ENCODE data around the gene PIK3R1. TPM values are rescaled to one million over a fixed set of nuclear protein-coding genes. Genes with fewer than 3 reads are reported as not detected.
"Not testable (repeated sequence)": the region's sequence is repeated elsewhere in the genome, so short reads cannot be mapped to it uniquely, and the experiment has no call there.

PIK3R1 gene
- total RNA-seq, 1 donor from 2014 or later = 43.3 TPM

GRCh38 chr5:68210654-68211053 is 4.9 kb upstream of the PIK3R1 start:
- H3K4me3 Mint-ChIP-seq; DNase-seq (ENCODE audit: low spot score); intact Hi-C loops (cut with micrococcal nuclease); H3K36me3 Mint-ChIP-seq (ENCODE audit: low read depth); H3K27ac Mint-ChIP-seq: not testable (repeated sequence)
- Mint-ChIP-seq H3K4me1 (ENCODE audit: low read depth) (peaks cover 10% of the 10 kb centered on the region), H3K27me3 (ENCODE audit: insufficient read depth) (peaks cover 10% of the 10 kb centered on the region), H3K9me3 (peaks cover 36% of the 10 kb centered on the region)

GRCh38 chr5:68214482-68215207 is 911 bp upstream of the PIK3R1 start:
- intact Hi-C loops (cut with micrococcal nuclease) = loop anchor here (1.0 to 5.0 kb wide), 8 partner anchors 25 to 1047 kb away; a partner anchor contains a TSS
- DNase-seq (ENCODE audit: low spot score) = no peak
- H3K9me3 Mint-ChIP-seq = peaks cover 27% of the 10 kb centered on the region
- peaks cover 15% of the 10 kb centered on the region for H3K36me3 Mint-ChIP-seq (ENCODE audit: low read depth)
- peak overlapping the region; percentile 91 for H3K4me3 Mint-ChIP-seq
- peak overlapping the region; percentile 93 for H3K27ac Mint-ChIP-seq
- peaks cover 37% of the 10 kb centered on the region for H3K4me1 Mint-ChIP-seq (ENCODE audit: low read depth)
- no peaks in the 10 kb centered on the region for H3K27me3 Mint-ChIP-seq (ENCODE audit: insufficient read depth)

- Mint-ChIP-seq H3K4me1 (ENCODE audit: low read depth) (peaks cover 37% of the 10 kb centered on the region), H3K9me3 (peaks cover 14% of the 10 kb centered on the region), H3K27me3 (ENCODE audit: insufficient read depth) (no peaks in the 10 kb centered on the region), H3K4me3 (peak overlapping the region; percentile 84), H3K36me3 (ENCODE audit: low read depth) (peaks cover 23% of the 10 kb centered on the region), H3K27ac (peak overlapping the region; percentile 76)
- DNase-seq (ENCODE audit: low spot score) = no peak
- intact Hi-C loops (cut with micrococcal nuclease) = loop anchor here (1.0 to 5.0 kb wide), 9 partner anchors 23 to 1212 kb away; a partner anchor contains a TSS
Measured at GRCh38 chr5:68215898-68216244, 315 bp downstream of the PIK3R1 start.

GRCh38 chr5:68216245-68217046 is 890 bp downstream of the PIK3R1 start:
- peaks cover 9% of the 10 kb centered on the region for H3K9me3 Mint-ChIP-seq
- H3K27ac Mint-ChIP-seq = peak overlapping the region; percentile 76
- no peaks in the 10 kb centered on the region for H3K27me3 Mint-ChIP-seq (ENCODE audit: insufficient read depth)
- peaks cover 37% of the 10 kb centered on the region for H3K4me1 Mint-ChIP-seq (ENCODE audit: low read depth)
- H3K36me3 Mint-ChIP-seq (ENCODE audit: low read depth) = peaks cover 23% of the 10 kb centered on the region
- intact Hi-C loops (cut with micrococcal nuclease) = loop anchor here (1.0 to 5.0 kb wide), 3 partner anchors 1001 to 1212 kb away; a partner anchor contains a TSS
- H3K4me3 Mint-ChIP-seq = peak overlapping the region; percentile 84
- peak; percentile 52 for DNase-seq (ENCODE audit: low spot score)

- H3K36me3 Mint-ChIP-seq (ENCODE audit: low read depth) = peaks cover 20% of the 10 kb centered on the region
- H3K27ac Mint-ChIP-seq = peak overlapping the region; percentile 76
- DNase-seq (ENCODE audit: low spot score) = no peak
- H3K4me3 Mint-ChIP-seq = peak overlapping the region; percentile 84
- intact Hi-C loops (cut with micrococcal nuclease) = loop anchor here (5.0 kb wide), 2 partner anchors 1000 to 1050 kb away; a partner anchor contains a TSS
- peaks cover 3% of the 10 kb centered on the region for H3K9me3 Mint-ChIP-seq
- peaks cover 39% of the 10 kb centered on the region for H3K4me1 Mint-ChIP-seq (ENCODE audit: low read depth)
- no peaks in the 10 kb centered on the region for H3K27me3 Mint-ChIP-seq (ENCODE audit: insufficient read depth)
Measured at GRCh38 chr5:68217047-68217355, 1.4 kb downstream of the PIK3R1 start.

- Mint-ChIP-seq H3K36me3 (ENCODE audit: low read depth) (peaks cover 19% of the 10 kb centered on the region), H3K4me3 (peak overlapping the region; percentile 84), H3K9me3 (no peaks in the 10 kb centered on the region), H3K4me1 (ENCODE audit: low read depth) (peaks cover 44% of the 10 kb centered on the region), H3K27ac (peak overlapping the region; percentile 15), H3K27me3 (ENCODE audit: insufficient read depth) (no peaks in the 10 kb centered on the region)
- DNase-seq (ENCODE audit: low spot score) = no peak
- intact Hi-C loops (cut with micrococcal nuclease) = loop anchor here (5.0 kb wide), 2 partner anchors 1000 to 1050 kb away; a partner anchor contains a TSS
Measured at GRCh38 chr5:68217528-68217927, 2.0 kb downstream of the PIK3R1 start.

- H3K4me1 Mint-ChIP-seq (ENCODE audit: low read depth) = peaks cover 50% of the 10 kb centered on the region
- no peaks in the 10 kb centered on the region for H3K9me3 Mint-ChIP-seq
- no peak for DNase-seq (ENCODE audit: low spot score)
- H3K4me3 Mint-ChIP-seq = no peak overlapping the region
- H3K27ac Mint-ChIP-seq = no peak overlapping the region
- peaks cover 23% of the 10 kb centered on the region for H3K36me3 Mint-ChIP-seq (ENCODE audit: low read depth)
- intact Hi-C loops (cut with micrococcal nuclease) = loop anchor here (5.0 kb wide), 2 partner anchors 998 to 1052 kb away; a partner anchor contains a TSS
- H3K27me3 Mint-ChIP-seq (ENCODE audit: insufficient read depth) = no peaks in the 10 kb centered on the region
Measured at GRCh38 chr5:68219161-68219816, 3.7 kb downstream of the PIK3R1 start.

GRCh38 chr5:68220260-68220659 is 4.7 kb downstream of the PIK3R1 start:
- DNase-seq (ENCODE audit: low spot score) = no peak
- Mint-ChIP-seq H3K27me3 (ENCODE audit: insufficient read depth) (no peaks in the 10 kb centered on the region), H3K27ac (no peak overlapping the region), H3K36me3 (ENCODE audit: low read depth) (peaks cover 23% of the 10 kb centered on the region), H3K4me3 (no peak overlapping the region), H3K4me1 (ENCODE audit: low read depth) (peaks cover 55% of the 10 kb centered on the region), H3K9me3 (no peaks in the 10 kb centered on the region)
- intact Hi-C loops (cut with micrococcal nuclease) = no loop called here

GRCh38 chr5:68220914-68221313 is 5.4 kb downstream of the PIK3R1 start:
- Mint-ChIP-seq H3K4me1 (ENCODE audit: low read depth) (peaks cover 62% of the 10 kb centered on the region), H3K27ac (no peak overlapping the region), H3K4me3 (no peak overlapping the region), H3K27me3 (ENCODE audit: insufficient read depth) (no peaks in the 10 kb centered on the region), H3K36me3 (ENCODE audit: low read depth) (peaks cover 23% of the 10 kb centered on the region), H3K9me3 (no peaks in the 10 kb centered on the region)
- DNase-seq (ENCODE audit: low spot score) = no peak
- intact Hi-C loops (cut with micrococcal nuclease) = no loop called here

GRCh38 chr5:68221488-68221887 is 5.9 kb downstream of the PIK3R1 start:
- H3K9me3 Mint-ChIP-seq = no peaks in the 10 kb centered on the region
- no peaks in the 10 kb centered on the region for H3K27me3 Mint-ChIP-seq (ENCODE audit: insufficient read depth)
- no peak for DNase-seq (ENCODE audit: low spot score)
- H3K36me3 Mint-ChIP-seq (ENCODE audit: low read depth) = peaks cover 25% of the 10 kb centered on the region
- no peak overlapping the region for H3K4me3 Mint-ChIP-seq
- no peak overlapping the region for H3K27ac Mint-ChIP-seq
- intact Hi-C loops (cut with micrococcal nuclease) = no loop called here
- H3K4me1 Mint-ChIP-seq (ENCODE audit: low read depth) = peaks cover 68% of the 10 kb centered on the region

- peaks cover 33% of the 10 kb centered on the region for H3K36me3 Mint-ChIP-seq (ENCODE audit: low read depth)
- intact Hi-C loops (cut with micrococcal nuclease) = no loop called here
- no peaks in the 10 kb centered on the region for H3K27me3 Mint-ChIP-seq (ENCODE audit: insufficient read depth)
- no peak for DNase-seq (ENCODE audit: low spot score)
- no peak overlapping the region for H3K4me3 Mint-ChIP-seq
- no peaks in the 10 kb centered on the region for H3K9me3 Mint-ChIP-seq
- H3K4me1 Mint-ChIP-seq (ENCODE audit: low read depth) = peaks cover 72% of the 10 kb centered on the region
- no peak overlapping the region for H3K27ac Mint-ChIP-seq
Measured at GRCh38 chr5:68222310-68222709, 6.8 kb downstream of the PIK3R1 start.

GRCh38 chr5:68222824-68223354 is 7.3 kb downstream of the PIK3R1 start:
- no peak overlapping the region for H3K4me3 Mint-ChIP-seq
- peaks cover 72% of the 10 kb centered on the region for H3K4me1 Mint-ChIP-seq (ENCODE audit: low read depth)
- no peaks in the 10 kb centered on the region for H3K9me3 Mint-ChIP-seq
- H3K27me3 Mint-ChIP-seq (ENCODE audit: insufficient read depth) = no peaks in the 10 kb centered on the region
- no peak for DNase-seq (ENCODE audit: low spot score)
- peak overlapping the region; percentile 32 for H3K27ac Mint-ChIP-seq
- peaks cover 38% of the 10 kb centered on the region for H3K36me3 Mint-ChIP-seq (ENCODE audit: low read depth)
- intact Hi-C loops (cut with micrococcal nuclease) = no loop called here
